HG03175 (cell line): ENCODE measurements around the gene BASP1.
"Not testable (repeated sequence)": the region's sequence is repeated elsewhere in the genome, so short reads cannot be mapped to it uniquely, and the experiment has no call there.

Experiments
- ATAC-seq: cut with Tn5 transposase; IDR thresholded peaks from one replicate; pipeline ENCODE4 v1.9.1; 2021; ENCODE audit warnings: mild to moderate bottlenecking, moderate library complexity; ENCODE audit not compliant: unreplicated experiment

The BASP1 gene

DNA sequence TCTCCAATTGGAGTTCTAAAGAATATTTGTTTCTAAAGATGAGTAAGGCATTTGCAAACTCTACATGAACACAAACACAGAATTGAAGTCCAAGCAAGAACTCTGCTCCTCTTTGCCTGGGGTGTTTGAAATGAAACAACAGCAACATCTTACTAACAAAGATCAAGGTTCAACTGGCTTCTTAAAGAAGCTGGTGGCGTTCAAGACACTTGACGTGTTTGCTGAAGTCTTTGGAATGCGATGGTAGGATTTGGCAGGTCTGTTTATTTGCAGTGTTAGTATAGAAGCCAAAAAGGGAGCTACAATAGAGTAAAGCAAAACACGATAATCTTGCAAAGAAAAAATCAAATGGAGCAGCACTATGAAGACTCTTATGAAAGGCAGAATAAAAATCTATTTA lies 94.9 kb downstream of the BASP1 start:
- ATAC-seq, result no peak

- no peak for ATAC-seq
Measured at GRCh38 chr5:17314907-17315471, 97.6 kb downstream of the BASP1 start.

DNA sequence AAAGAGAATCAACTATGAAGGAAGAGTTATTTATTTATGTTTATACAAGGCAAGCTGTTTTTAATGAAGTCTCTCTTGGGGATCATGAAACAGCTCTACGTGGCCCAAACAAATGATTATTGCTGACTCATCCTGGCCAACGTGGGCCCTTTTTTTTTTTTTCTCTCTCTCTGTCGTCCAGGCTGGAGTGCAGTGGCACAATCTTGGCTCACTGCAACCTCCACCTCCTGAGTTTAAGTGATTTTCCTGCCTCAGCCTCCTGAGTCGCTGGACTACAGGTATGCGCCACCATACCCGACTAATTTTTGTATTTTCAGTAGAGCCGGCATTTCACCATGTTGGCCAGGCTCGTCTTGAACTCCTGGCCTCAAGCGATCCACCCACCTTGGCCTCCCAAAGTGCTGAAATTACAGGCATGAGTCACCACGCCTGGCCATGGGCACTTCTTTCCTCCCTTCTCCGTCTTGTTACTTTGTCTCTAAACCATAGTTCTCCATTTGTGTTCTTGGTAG lies 98.3 kb downstream of the BASP1 start:
- ATAC-seq, result no peak

- peak; percentile 83 for ATAC-seq
Measured at GRCh38 chr5:17316970-17317459, 99.6 kb downstream of the BASP1 start.

DNA sequence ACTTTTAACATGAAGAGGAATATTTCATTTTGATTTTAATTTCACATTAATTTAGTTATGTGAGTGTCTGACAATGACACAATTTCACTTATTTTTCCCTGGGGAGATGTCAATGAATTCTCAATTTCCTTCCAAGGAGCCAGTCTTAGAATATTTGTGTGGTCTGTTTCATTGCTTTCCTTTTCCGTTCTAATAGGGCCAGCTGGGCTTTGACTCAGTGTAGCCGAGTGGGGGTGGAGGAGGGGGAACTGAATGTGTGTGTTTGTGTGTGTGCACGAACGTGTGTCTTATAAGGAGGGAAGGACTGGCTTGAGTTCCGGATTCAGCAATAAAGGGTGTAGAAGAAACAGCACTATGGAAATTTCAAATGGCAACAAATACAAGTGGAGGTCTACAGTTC lies 100.0 kb downstream of the BASP1 start:
- ATAC-seq, result peak; percentile 39

GRCh38 chr5:17319095-17319494 lies 101.7 kb downstream of the BASP1 start:
- ATAC-seq, result not testable (repeated sequence)

GRCh38 chr5:17325770-17326599 lies 108.6 kb downstream of the BASP1 start:
- ATAC-seq, result no peak
